SH-SY5Y (cell line): ENCODE measurements around the gene IL31RA.

Source experiments
- GATA2 ChIP-seq: IDR thresholded peaks from 2 replicates; pipeline ENCODE4 v1.6.1; 2011; ENCODE audit warnings: mild to moderate bottlenecking, low read depth, low read length
- GATA3 ChIP-seq: IDR thresholded peaks from 2 replicates; pipeline ENCODE4 v1.6.1; 2011; ENCODE audit warnings: low read depth, mild to moderate bottlenecking, low read length, moderate library complexity

IL31RA gene

GRCh38 chr5:55853818-55854217, 2.7 kb downstream of the IL31RA start:
- TF ChIP-seq GATA2 (no peak), GATA3 (no peak)

GRCh38 chr5:55855509-55855908, 4.4 kb downstream of the IL31RA start:
- TF ChIP-seq GATA2 (no peak), GATA3 (no peak)

- TF ChIP-seq GATA2 (no peak), GATA3 (no peak)
Measured at GRCh38 chr5:55856516-55857246, 5.5 kb downstream of the IL31RA start.

- TF ChIP-seq GATA3 (no peak), GATA2 (no peak)
Measured at GRCh38 chr5:55857247-55857640, 6.1 kb downstream of the IL31RA start.

- TF ChIP-seq GATA2 = no peak
- no peak for TF ChIP-seq GATA3
Measured at GRCh38 chr5:55858104-55858503, 6.9 kb downstream of the IL31RA start.

- TF ChIP-seq GATA3 (no peak), GATA2 (no peak)
Measured at GRCh38 chr5:55860288-55860687, 9.1 kb downstream of the IL31RA start.

- no peak for TF ChIP-seq GATA3
- no peak for TF ChIP-seq GATA2
Measured at GRCh38 chr5:55860709-55861108, 9.6 kb downstream of the IL31RA start.

GRCh38 chr5:55864606-55865541, 13.7 kb downstream of the IL31RA start:
- TF ChIP-seq GATA2 = no peak
- no peak for TF ChIP-seq GATA3

- TF ChIP-seq GATA3 = no peak
- TF ChIP-seq GATA2 = no peak
Measured at GRCh38 chr5:55865831-55866230, 14.7 kb downstream of the IL31RA start.

- TF ChIP-seq GATA3 = no peak
- no peak for TF ChIP-seq GATA2
Measured at GRCh38 chr5:55866485-55866884, 15.3 kb downstream of the IL31RA start.

GRCh38 chr5:55866934-55867333, 15.8 kb downstream of the IL31RA start:
- TF ChIP-seq GATA2 (no peak), GATA3 (no peak)

GRCh38 chr5:55868846-55869245, 17.7 kb downstream of the IL31RA start:
- TF ChIP-seq GATA3 (no peak), GATA2 (no peak)

GRCh38 chr5:55869847-55870246, 18.7 kb downstream of the IL31RA start:
- TF ChIP-seq GATA3 (no peak), GATA2 (no peak)

- no peak for TF ChIP-seq GATA3
- no peak for TF ChIP-seq GATA2
Measured at GRCh38 chr5:55873234-55873633, 22.1 kb downstream of the IL31RA start.

GRCh38 chr5:55877655-55878054, 26.5 kb downstream of the IL31RA start:
- TF ChIP-seq GATA2 (no peak), GATA3 (no peak)

GRCh38 chr5:55880453-55880852, 29.3 kb downstream of the IL31RA start:
- TF ChIP-seq GATA3 = no peak
- no peak for TF ChIP-seq GATA2
